ENCODE measurements around the gene IGSF23.
"Not testable (repeated sequence)": the region's sequence is repeated elsewhere in the genome, so short reads cannot be mapped to it uniquely, and the experiment has no call there.

IGSF23 gene

GRCh38 chr19:44587963-44588770 lies 25.2 kb upstream of the IGSF23 start:
- no peak for DNase-seq (ENCODE audit: low read depth, low spot score)

- no peak for DNase-seq (ENCODE audit: low read depth, low spot score)
Measured at GRCh38 chr19:44588771-44589112, 24.6 kb upstream of the IGSF23 start.

GRCh38 chr19:44590245-44591059 lies 22.9 kb upstream of the IGSF23 start:
- no peak for DNase-seq (ENCODE audit: low read depth, low spot score)

GRCh38 chr19:44591340-44591993 lies 21.9 kb upstream of the IGSF23 start:
- not testable (repeated sequence) for DNase-seq (ENCODE audit: low read depth, low spot score)

GRCh38 chr19:44592451-44592890 lies 20.9 kb upstream of the IGSF23 start:
- no peak for DNase-seq (ENCODE audit: low read depth, low spot score)

GRCh38 chr19:44593294-44593693 lies 20.1 kb upstream of the IGSF23 start:
- DNase-seq (ENCODE audit: low read depth, low spot score): no peak

- DNase-seq (ENCODE audit: low read depth, low spot score): not testable (repeated sequence)
Measured at GRCh38 chr19:44593866-44594266, 19.5 kb upstream of the IGSF23 start.

GRCh38 chr19:44596428-44597130 lies 16.8 kb upstream of the IGSF23 start:
- no peak for DNase-seq (ENCODE audit: low read depth, low spot score)

GRCh38 chr19:44597131-44597491 lies 16.3 kb upstream of the IGSF23 start:
- DNase-seq (ENCODE audit: low read depth, low spot score): no peak

- no peak for DNase-seq (ENCODE audit: low read depth, low spot score)
Measured at GRCh38 chr19:44598355-44598754, 15.0 kb upstream of the IGSF23 start.

- DNase-seq (ENCODE audit: low read depth, low spot score): no peak
Measured at GRCh38 chr19:44598880-44599279, 14.5 kb upstream of the IGSF23 start.

- DNase-seq (ENCODE audit: low read depth, low spot score): no peak
Measured at GRCh38 chr19:44600466-44600865, 12.9 kb upstream of the IGSF23 start.

- DNase-seq (ENCODE audit: low read depth, low spot score): no peak
Measured at GRCh38 chr19:44602081-44602480, 11.3 kb upstream of the IGSF23 start.

GRCh38 chr19:44603201-44603945 lies 10.0 kb upstream of the IGSF23 start:
- DNase-seq (ENCODE audit: low read depth, low spot score): no peak

- DNase-seq (ENCODE audit: low read depth, low spot score): no peak
Measured at GRCh38 chr19:44604241-44604640, 9.1 kb upstream of the IGSF23 start.

- no peak for DNase-seq (ENCODE audit: low read depth, low spot score)
Measured at GRCh38 chr19:44605547-44605946, 7.8 kb upstream of the IGSF23 start.

- no peak for DNase-seq (ENCODE audit: low read depth, low spot score)
Measured at GRCh38 chr19:44607049-44607448, 6.3 kb upstream of the IGSF23 start.

- no peak for DNase-seq (ENCODE audit: low read depth, low spot score)
Measured at GRCh38 chr19:44607917-44608316, 5.4 kb upstream of the IGSF23 start.

GRCh38 chr19:44608391-44608821 lies 5.0 kb upstream of the IGSF23 start:
- no peak for DNase-seq (ENCODE audit: low read depth, low spot score)

GRCh38 chr19:44609219-44609618 lies 4.1 kb upstream of the IGSF23 start:
- DNase-seq (ENCODE audit: low read depth, low spot score): no peak

- not testable (repeated sequence) for DNase-seq (ENCODE audit: low read depth, low spot score)
Measured at GRCh38 chr19:44610497-44610896, 2.9 kb upstream of the IGSF23 start.

All from activated CD4-positive, CD25-positive, alpha-beta regulatory T cell treated with anti-CD3 and anti-CD28 coated beads, Interleukin-2, amount 50 U/mL, for 16 hours (primary cell).